Measurements from ENCODE around the gene XYLB.

XYLB gene

GRCh38 chr3:38458796-38459498 is 112.4 kb downstream of the XYLB start:
- Histone ChIP-seq H3K4me3 (replicated peaks; ENCODE audit: low read depth, low read length) (no peak overlapping the region), H3K27me3 (replicated peaks; ENCODE audit: control insufficient read depth, insufficient read depth, low read length) (no peaks in the 10 kb centered on the region; the same call in 1 of the 2 replicates), H3K36me3 (ENCODE audit: control insufficient read depth, insufficient read depth, low read length) (no peaks in the 10 kb centered on the region)
- TF ChIP-seq CTCF (IDR thresholded peaks at IDR 0.05; ENCODE audit: insufficient read depth, low read length, poor library complexity, severe bottlenecking), result no peak
- no peak for DNase-seq (ENCODE audit: extremely low read depth, insufficient read length)

GRCh38 chr3:38459499-38460048 is 113.0 kb downstream of the XYLB start:
- Histone ChIP-seq H3K27me3 (replicated peaks; ENCODE audit: control insufficient read depth, insufficient read depth, low read length) (no peaks in the 10 kb centered on the region; the same call in 1 of the 2 replicates), H3K36me3 (ENCODE audit: control insufficient read depth, insufficient read depth, low read length) (no peaks in the 10 kb centered on the region), H3K4me3 (replicated peaks; ENCODE audit: low read depth, low read length) (no peak overlapping the region)
- TF ChIP-seq CTCF (IDR thresholded peaks at IDR 0.05; ENCODE audit: insufficient read depth, low read length, poor library complexity, severe bottlenecking), result no peak
- no peak for DNase-seq (ENCODE audit: extremely low read depth, insufficient read length)

GRCh38 chr3:38460377-38461270 is 114.0 kb downstream of the XYLB start:
- Histone ChIP-seq H3K36me3 (ENCODE audit: control insufficient read depth, insufficient read depth, low read length) (no peaks in the 10 kb centered on the region), H3K27me3 (replicated peaks; ENCODE audit: control insufficient read depth, insufficient read depth, low read length) (no peaks in the 10 kb centered on the region; the same call in 1 of the 2 replicates), H3K4me3 (replicated peaks; ENCODE audit: low read depth, low read length) (no peak overlapping the region)
- DNase-seq (ENCODE audit: extremely low read depth, insufficient read length), result no peak
- TF ChIP-seq CTCF (IDR thresholded peaks at IDR 0.05; ENCODE audit: insufficient read depth, low read length, poor library complexity, severe bottlenecking), result no peak
